ENCODE data around the gene BLTP3B. TPM values are rescaled to one million over a fixed set of nuclear protein-coding genes. Genes with fewer than 3 reads are reported as not detected.

The BLTP3B gene
- total RNA-seq, 2 experiments from 2014 or later: 27.0 to 27.2 TPM

DNA sequence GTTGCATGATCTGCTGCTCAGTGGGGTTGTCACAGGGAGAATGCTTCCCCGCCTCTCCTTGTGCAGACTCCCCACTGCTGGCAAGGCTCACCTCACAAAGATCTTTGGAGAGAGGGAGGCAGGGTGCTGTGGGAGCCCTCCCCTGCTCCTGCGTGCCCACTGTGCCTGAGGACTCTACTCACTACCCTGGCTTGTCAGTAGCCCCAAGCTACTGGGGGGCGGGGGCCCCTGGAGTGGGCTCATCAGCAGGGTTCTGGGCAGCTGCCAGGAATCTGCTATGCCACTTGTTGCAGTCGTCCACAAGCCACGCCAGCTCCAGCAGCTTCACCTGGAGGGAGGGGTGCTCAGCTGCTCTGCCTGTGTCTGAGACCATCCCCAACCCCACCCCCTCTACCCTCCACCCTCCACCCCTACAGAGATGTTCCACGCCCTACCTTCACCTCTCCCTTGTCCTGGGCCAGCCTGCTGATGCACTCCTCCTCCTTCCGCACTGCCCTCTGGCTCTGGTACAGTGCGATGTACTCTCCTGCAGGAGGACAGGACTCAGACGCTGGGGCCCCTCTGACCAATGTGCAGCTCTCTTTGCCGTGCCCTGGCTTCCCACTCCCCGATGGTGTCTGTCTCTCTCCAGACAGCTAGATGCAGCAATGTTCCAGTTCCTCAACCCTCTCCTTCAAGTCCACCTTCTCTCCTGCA lies 14.2 kb upstream of the BLTP3B start:
- H3K9me3 Mint-ChIP-seq: no peaks in the 10 kb centered on the region
- no peak for DNase-seq
- no peaks in the 10 kb centered on the region for H3K27me3 Mint-ChIP-seq (ENCODE audit: low read depth)
- peaks cover 6% of the 10 kb centered on the region for H3K4me1 Mint-ChIP-seq (ENCODE audit: low read depth)
- CTCF ChIA-PET: interaction anchor here (1.2 kb wide), 1 partner anchor 21 kb away, joined by 4 read pairs; no protein-coding TSS in a partner anchor
- no peak overlapping the region for H3K4me3 Mint-ChIP-seq
- intact Hi-C loops (cut with micrococcal nuclease): no loop called here
- H3K36me3 Mint-ChIP-seq (ENCODE audit: low read depth): no peaks in the 10 kb centered on the region
- H3K27ac Mint-ChIP-seq: no peak overlapping the region

DNA sequence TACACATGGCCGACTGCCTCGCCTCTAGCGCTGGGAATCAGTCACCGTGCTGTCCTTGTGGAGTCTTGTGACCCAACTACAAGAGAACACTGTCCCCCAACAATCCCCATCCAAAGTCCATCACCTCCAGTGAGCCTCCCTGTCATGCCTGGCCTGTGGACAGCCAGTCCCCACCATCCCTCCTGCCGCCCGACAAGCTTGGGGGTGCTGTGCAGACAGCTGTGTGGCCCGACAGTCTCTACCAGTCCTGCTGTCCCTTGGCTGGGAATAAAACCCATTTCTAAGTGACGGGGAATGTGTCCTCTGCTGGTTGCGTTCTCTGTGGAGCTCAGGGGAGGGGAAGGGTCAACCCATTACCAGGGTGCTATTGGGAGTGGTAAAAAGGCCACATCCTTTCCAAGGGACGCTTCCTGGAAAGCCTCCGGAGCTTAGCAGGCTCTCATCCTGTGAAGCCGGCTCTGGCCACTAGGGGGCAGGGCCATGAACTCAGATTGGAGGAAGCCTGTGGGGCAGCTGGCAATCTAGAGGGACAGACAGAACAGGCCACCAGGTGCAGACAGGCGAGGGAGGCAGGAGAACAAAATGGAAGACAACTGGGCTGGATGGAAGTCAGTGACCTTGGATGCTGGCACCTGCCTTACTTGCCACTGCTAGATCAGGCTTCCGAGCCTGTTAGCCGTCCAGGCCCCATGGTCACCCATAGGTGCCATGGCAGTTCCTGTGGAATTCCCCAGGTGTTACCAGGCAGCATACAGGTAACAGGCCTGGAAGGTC lies 12.0 kb upstream of the BLTP3B start:
- CTCF ChIA-PET: interaction anchor here (0.6 to 2.3 kb wide), 23 partner anchors 10 to 1111 kb away, joined by 3 to 27 read pairs (median 3); partner anchors contain the start of gene BLTP3B
- H3K4me1 Mint-ChIP-seq (ENCODE audit: low read depth): peaks cover 6% of the 10 kb centered on the region
- no peaks in the 10 kb centered on the region for H3K27me3 Mint-ChIP-seq (ENCODE audit: low read depth)
- no peak overlapping the region for H3K4me3 Mint-ChIP-seq
- peak; percentile 79 for DNase-seq
- H3K36me3 Mint-ChIP-seq (ENCODE audit: low read depth): no peaks in the 10 kb centered on the region
- H3K27ac Mint-ChIP-seq: no peak overlapping the region
- intact Hi-C loops (cut with micrococcal nuclease): loop anchor here (2.0 to 5.0 kb wide), 2 partner anchors 250 to 588 kb away; no protein-coding TSS in a partner anchor
- H3K9me3 Mint-ChIP-seq: no peaks in the 10 kb centered on the region

DNA sequence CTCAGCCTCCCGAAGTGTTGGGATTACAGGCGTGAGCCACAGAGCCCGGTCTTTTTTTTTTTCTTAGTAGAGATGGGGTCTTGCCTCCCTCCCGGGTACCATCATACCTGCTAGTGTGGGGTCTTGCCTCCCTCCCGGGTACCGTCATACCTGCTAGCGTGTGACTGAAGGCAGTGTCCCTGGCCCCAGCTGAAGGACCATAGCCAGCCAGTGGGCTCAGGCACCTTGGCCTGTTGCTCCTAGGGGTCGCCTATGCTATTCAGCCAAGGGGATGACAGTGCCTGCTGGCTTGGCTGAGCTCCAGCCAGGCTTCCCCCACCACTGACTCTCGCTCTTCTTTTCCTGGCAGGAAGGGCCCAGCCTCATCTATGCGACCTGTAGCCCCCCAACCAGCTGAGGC lies 10.5 kb upstream of the BLTP3B start:
- H3K4me1 Mint-ChIP-seq (ENCODE audit: low read depth): peaks cover 6% of the 10 kb centered on the region
- H3K27me3 Mint-ChIP-seq (ENCODE audit: low read depth): no peaks in the 10 kb centered on the region
- H3K36me3 Mint-ChIP-seq (ENCODE audit: low read depth): no peaks in the 10 kb centered on the region
- intact Hi-C loops (cut with micrococcal nuclease): loop anchor here (5.0 kb wide), 1 partner anchor 589 kb away; no protein-coding TSS in a partner anchor
- H3K9me3 Mint-ChIP-seq: no peaks in the 10 kb centered on the region
- no peak overlapping the region for H3K4me3 Mint-ChIP-seq
- CTCF ChIA-PET: interaction anchor here (1.1 to 2.1 kb wide), 2 partner anchors 8 to 13 kb away, joined by 4 to 27 read pairs; partner anchors contain the start of gene BLTP3B
- DNase-seq: no peak
- H3K27ac Mint-ChIP-seq: no peak overlapping the region

DNA sequence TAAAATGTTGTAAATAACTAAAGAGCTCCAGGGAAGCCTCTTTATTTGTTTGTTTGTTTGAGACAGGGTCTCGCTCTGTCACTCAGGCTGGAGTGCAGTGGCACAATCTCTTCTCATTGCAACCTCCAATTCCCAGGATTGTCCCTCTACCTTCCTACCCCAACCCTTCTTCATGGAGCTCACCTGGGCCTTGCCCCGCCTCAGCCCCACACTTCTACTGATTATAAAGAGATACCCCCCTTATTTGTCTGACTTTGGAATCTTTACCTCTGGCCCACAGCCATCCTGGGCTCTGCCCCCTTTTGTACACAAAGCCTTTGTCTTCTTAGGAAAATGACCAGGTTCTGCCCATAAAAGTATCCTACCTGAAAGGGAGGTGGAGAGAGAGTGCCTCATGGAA lies 9.1 kb upstream of the BLTP3B start:
- no peak for DNase-seq
- Mint-ChIP-seq H3K27me3 (ENCODE audit: low read depth) (no peaks in the 10 kb centered on the region), H3K4me1 (ENCODE audit: low read depth) (peaks cover 6% of the 10 kb centered on the region), H3K27ac (no peak overlapping the region), H3K36me3 (ENCODE audit: low read depth) (no peaks in the 10 kb centered on the region), H3K9me3 (no peaks in the 10 kb centered on the region), H3K4me3 (no peak overlapping the region)
- intact Hi-C loops (cut with micrococcal nuclease): loop anchor here (5.0 kb wide), 1 partner anchor 591 kb away; no protein-coding TSS in a partner anchor
- CTCF ChIA-PET: interaction anchor here (0.6 kb wide), 1 partner anchor 141 kb away, joined by 3 read pairs; no protein-coding TSS in a partner anchor

DNA sequence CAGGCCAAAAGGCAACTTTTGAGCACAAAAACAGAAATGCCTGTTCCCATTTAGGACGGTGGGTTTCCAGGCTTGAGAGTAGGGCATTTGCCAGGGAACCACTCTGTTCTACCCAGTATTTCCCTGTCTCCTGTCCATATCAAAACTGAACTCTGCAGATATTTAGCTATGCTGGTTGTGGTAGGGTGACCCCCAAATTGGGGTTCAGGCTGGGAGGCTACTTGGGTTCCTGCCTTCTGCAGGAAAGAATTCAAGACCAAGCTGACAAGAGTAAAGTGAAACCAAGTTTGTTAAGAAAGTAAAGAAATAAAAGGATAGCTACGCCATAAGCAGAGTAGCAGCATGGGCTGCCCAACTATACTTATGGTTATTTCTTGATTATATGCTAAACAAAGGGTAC lies 3.6 kb upstream of the BLTP3B start:
- Mint-ChIP-seq H3K4me3 (no peak overlapping the region), H3K27ac (no peak overlapping the region), H3K27me3 (ENCODE audit: low read depth) (no peaks in the 10 kb centered on the region), H3K4me1 (ENCODE audit: low read depth) (peaks cover 9% of the 10 kb centered on the region), H3K36me3 (ENCODE audit: low read depth) (no peaks in the 10 kb centered on the region), H3K9me3 (no peaks in the 10 kb centered on the region)
- DNase-seq: no peak
- CTCF ChIA-PET: interaction anchor here (1.8 to 4.5 kb wide), 2 partner anchors 8 to 54 kb away, joined by 6 to 27 read pairs; partner anchors contain the start of gene ACTR6
- intact Hi-C loops (cut with micrococcal nuclease): no loop called here

DNA sequence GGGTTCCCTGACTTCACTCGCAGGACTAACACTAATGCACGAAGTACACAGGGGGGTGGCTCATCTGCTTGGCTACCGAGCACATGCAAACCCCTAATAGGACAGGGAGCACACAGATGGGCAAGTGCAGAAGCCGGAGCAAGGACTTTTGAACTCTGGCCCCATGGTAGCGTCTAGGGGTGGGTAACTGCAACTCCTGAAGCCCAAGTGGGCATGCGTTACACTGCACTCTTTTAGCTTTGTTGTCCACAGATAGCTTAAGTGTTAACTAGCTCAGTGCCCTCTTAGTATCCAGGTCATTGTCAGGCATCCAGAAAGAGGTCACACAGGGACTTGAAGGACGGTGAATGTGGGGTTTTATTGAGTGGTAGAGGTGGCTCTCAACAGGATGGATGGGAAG lies 3.0 kb upstream of the BLTP3B start:
- no peak for DNase-seq
- H3K27ac Mint-ChIP-seq: no peak overlapping the region
- peaks cover 2% of the 10 kb centered on the region for H3K36me3 Mint-ChIP-seq (ENCODE audit: low read depth)
- H3K9me3 Mint-ChIP-seq: no peaks in the 10 kb centered on the region
- intact Hi-C loops (cut with micrococcal nuclease): no loop called here
- H3K4me3 Mint-ChIP-seq: no peak overlapping the region
- no peaks in the 10 kb centered on the region for H3K27me3 Mint-ChIP-seq (ENCODE audit: low read depth)
- CTCF ChIA-PET: interaction anchor here (1.8 to 4.5 kb wide), 2 partner anchors 8 to 55 kb away, joined by 6 to 27 read pairs; partner anchors contain the start of gene ACTR6
- H3K4me1 Mint-ChIP-seq (ENCODE audit: low read depth): peaks cover 13% of the 10 kb centered on the region

DNA sequence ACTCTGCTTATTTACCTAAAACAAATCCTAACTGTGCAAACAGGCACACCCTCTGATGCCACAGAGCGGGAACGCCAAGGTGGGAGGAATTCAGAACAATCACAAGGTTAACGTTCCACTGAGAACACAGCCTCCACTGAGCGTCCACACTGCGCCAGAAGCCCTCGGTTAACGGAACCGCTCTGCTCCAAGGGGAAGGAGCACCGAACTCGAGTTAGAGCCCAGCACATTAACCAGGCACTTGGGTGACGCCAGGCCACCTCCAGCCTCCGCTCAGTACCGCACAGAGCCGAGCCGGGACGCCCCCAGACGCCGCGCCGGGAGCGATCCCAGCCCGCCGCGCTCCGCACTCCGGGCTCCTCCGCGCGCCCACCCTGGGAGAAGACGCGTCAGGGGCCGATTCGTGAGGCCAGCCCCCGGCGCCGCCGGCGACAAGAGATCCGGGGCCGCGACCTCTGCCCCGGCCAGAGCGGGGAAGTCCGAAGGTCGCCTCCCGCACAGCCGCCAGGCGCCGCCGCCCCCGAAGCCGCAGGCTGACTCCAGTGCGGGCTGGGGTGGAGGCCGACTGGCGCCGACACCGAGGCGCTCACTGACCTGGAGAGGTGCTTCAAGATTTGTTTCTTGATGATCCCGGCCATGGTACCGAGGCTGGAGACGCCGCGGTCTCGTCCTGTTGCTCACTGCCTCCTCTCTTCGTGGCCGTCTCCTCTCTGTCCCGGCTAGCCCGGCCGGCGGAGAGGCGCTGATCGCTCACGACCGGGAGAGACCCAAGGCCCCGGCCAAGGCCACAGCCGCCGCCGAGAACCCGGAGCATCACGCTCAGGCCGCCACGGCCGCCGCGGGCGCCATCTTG lies 450 bp downstream of the BLTP3B start:
- peaks cover 5% of the 10 kb centered on the region for H3K36me3 Mint-ChIP-seq (ENCODE audit: low read depth)
- H3K9me3 Mint-ChIP-seq: no peaks in the 10 kb centered on the region
- peak; percentile 55 for DNase-seq
- intact Hi-C loops (cut with micrococcal nuclease): loop anchor here (1.0 to 5.0 kb wide), 6 partner anchors 23 to 1980 kb away; partner anchors contain the start of genes ACTR6, DEPDC4, NUP37 and PARPBP
- peak overlapping the region; percentile 97 for H3K27ac Mint-ChIP-seq
- H3K4me1 Mint-ChIP-seq (ENCODE audit: low read depth): peaks cover 42% of the 10 kb centered on the region
- no peaks in the 10 kb centered on the region for H3K27me3 Mint-ChIP-seq (ENCODE audit: low read depth)
- CTCF ChIA-PET: interaction anchor here (4.5 kb wide), 1 partner anchor 12 kb away, joined by 27 read pairs; no protein-coding TSS in a partner anchor
- peak overlapping the region; percentile 91 for H3K4me3 Mint-ChIP-seq

DNA sequence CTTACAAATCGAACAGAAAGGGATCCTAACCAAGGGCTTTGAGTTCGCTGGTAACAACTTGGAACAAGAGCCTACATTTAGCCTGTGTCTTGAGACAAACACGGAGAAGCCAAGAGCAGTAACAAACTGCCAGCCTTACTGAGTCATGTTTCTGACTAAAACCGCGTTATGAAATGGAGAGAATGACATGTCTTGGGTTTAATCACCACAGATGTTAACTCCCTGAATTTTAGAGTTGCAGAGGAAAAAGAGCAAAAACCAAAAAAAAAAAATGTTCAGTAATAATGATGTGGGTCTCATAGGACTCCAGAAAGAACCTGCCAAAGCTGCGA lies 1.0 kb downstream of the BLTP3B start:
- Mint-ChIP-seq H3K4me1 (ENCODE audit: low read depth) (peaks cover 45% of the 10 kb centered on the region), H3K36me3 (ENCODE audit: low read depth) (peaks cover 5% of the 10 kb centered on the region), H3K27ac (peak overlapping the region; percentile 97), H3K9me3 (no peaks in the 10 kb centered on the region), H3K4me3 (peak overlapping the region; percentile 91), H3K27me3 (ENCODE audit: low read depth) (no peaks in the 10 kb centered on the region)
- intact Hi-C loops (cut with micrococcal nuclease): loop anchor here (5.0 kb wide), 2 partner anchors 1624 to 1981 kb away; partner anchors contain the start of genes NUP37, PARPBP and TMPO
- peak; percentile 59 for DNase-seq
- CTCF ChIA-PET: no interaction called here

DNA sequence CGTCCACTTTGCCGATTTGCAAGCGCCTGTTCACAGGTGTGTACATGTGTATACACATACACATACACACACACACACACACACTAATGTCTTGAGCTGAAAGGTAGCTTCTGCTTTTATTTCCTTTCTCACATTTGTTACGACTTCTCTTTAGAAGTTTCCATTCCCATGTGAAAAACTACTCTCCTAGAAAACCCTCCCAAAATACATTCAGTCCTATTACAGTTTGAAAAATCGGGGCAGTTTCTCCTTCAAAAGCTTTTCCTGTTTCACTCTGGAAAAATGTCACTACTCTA lies 3.9 kb downstream of the BLTP3B start:
- H3K4me3 Mint-ChIP-seq: no peak overlapping the region
- H3K27me3 Mint-ChIP-seq (ENCODE audit: low read depth): no peaks in the 10 kb centered on the region
- CTCF ChIA-PET: interaction anchor here (1.6 to 4.0 kb wide), 2 partner anchors 10 to 16 kb away, joined by 5 to 17 read pairs; no protein-coding TSS in a partner anchor

DNA sequence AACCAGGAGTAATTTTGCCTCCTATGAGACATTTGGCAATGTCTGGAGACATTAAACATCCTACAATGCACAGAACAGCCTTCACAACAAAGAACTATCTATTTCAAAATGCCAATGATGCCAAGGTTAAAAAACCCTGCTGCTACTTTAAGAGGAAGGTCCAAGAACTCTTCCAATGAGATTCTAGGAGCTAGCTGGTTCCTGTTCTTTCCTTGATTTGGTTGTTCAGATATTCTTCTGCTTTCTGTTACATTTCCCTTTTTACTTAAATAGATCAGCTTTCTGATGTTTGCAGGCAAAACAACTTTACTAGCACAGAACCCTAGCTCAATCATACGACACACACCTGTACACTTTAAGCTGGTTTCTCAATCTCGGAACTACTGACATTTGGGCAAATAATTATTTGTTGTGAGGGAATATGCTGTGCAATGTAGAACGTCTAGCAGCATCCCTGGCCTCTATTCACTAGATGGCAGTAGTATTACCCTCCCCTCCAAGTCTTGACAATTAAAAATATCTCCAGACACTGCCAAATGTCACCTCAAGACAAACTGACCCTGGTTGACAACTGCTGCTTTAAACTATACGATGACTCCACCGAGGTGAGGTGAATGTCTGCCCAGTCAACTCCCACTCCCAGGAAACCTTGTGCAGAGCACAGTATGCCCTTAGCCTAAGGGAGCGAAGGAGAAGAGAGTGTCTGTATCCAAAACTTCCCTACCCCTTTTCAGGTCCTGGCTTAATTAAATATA lies 4.4 kb downstream of the BLTP3B start:
- no peaks in the 10 kb centered on the region for H3K9me3 Mint-ChIP-seq
- no peak for DNase-seq
- no peaks in the 10 kb centered on the region for H3K27me3 Mint-ChIP-seq (ENCODE audit: low read depth)
- CTCF ChIA-PET: interaction anchor here (0.9 to 4.0 kb wide), 3 partner anchors 11 to 88 kb away, joined by 3 to 17 read pairs (median 5); no protein-coding TSS in a partner anchor
- H3K4me1 Mint-ChIP-seq (ENCODE audit: low read depth): peaks cover 54% of the 10 kb centered on the region
- peaks cover 8% of the 10 kb centered on the region for H3K36me3 Mint-ChIP-seq (ENCODE audit: low read depth)
- H3K4me3 Mint-ChIP-seq: no peak overlapping the region
- intact Hi-C loops (cut with micrococcal nuclease): loop anchor here (2.0 kb wide), 1 partner anchor 435 kb away; the partner anchor contains the start of gene GAS2L3
- no peak overlapping the region for H3K27ac Mint-ChIP-seq

More for the DNA sequence above, 3.9 kb downstream of the BLTP3B start:
- DNase-seq: no peak
- no peaks in the 10 kb centered on the region for H3K9me3 Mint-ChIP-seq
- H3K4me1 Mint-ChIP-seq (ENCODE audit: low read depth): peaks cover 54% of the 10 kb centered on the region
- no peak overlapping the region for H3K27ac Mint-ChIP-seq
- intact Hi-C loops (cut with micrococcal nuclease): loop anchor here (1.0 to 2.0 kb wide), 2 partner anchors 10 to 434 kb away; partner anchors contain the start of gene GAS2L3
- peaks cover 8% of the 10 kb centered on the region for H3K36me3 Mint-ChIP-seq (ENCODE audit: low read depth)

DNA sequence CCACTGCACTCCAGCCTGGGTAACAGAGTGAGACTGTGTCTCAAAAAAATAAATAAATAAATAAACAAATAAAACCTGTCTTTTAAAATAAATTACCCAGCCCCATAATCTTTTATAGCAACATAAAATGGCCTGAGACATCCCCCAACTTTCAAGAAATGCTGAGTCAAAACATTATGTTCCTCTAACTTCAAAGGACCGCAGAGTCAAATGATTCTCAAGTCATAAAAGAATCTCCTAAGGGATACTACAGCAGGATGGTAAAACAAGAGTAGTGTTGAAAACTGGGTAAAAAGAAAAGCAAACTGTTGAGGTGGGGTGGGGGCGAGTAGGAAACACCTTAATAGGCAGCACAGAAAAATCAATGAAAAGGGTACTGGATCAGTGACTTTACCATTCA lies 9.5 kb downstream of the BLTP3B start:
- no peaks in the 10 kb centered on the region for H3K27me3 Mint-ChIP-seq (ENCODE audit: low read depth)
- H3K4me3 Mint-ChIP-seq: no peak overlapping the region
- intact Hi-C loops (cut with micrococcal nuclease): no loop called here
- DNase-seq: no peak
- H3K4me1 Mint-ChIP-seq (ENCODE audit: low read depth): peaks cover 42% of the 10 kb centered on the region
- peaks cover 4% of the 10 kb centered on the region for H3K9me3 Mint-ChIP-seq
- no peak overlapping the region for H3K27ac Mint-ChIP-seq
- CTCF ChIA-PET: no interaction called here
- H3K36me3 Mint-ChIP-seq (ENCODE audit: low read depth): peaks cover 7% of the 10 kb centered on the region
